HL-60 (cell line): ENCODE results near the gene FOXP3.

Experiments used
- DNase-seq, 2 experiments: peaks; one replicate each; pipeline ENCODE4 v3.0.0-alpha.2; 2010 to 2020; ENCODE audit warnings: low read depth in 1 of 2, low spot score in 1 of 2
- H3K27ac ChIP-seq: fragments of 250-450 bp; sonication (Bioruptor Pico); replicated peaks from 2 replicates; pipeline ENCODE4 v1.5.1; 2020; ENCODE audit warnings: mild to moderate bottlenecking, moderate library complexity
- H3K27me3 ChIP-seq: fragments of 250-450 bp; sonication (Bioruptor Pico); 2 replicates; pipeline ENCODE4 v1.5.1; 2021; ENCODE audit warnings: mild to moderate bottlenecking, moderate library complexity; ENCODE audit not compliant: insufficient read depth, poor library complexity, severe bottlenecking
- H3K4me3 ChIP-seq: replicated peaks from 2 replicates; pipeline ENCODE4 v1.5.1; 2011; ENCODE audit warnings: mild to moderate bottlenecking, control low read depth, low read length; ENCODE audit not compliant: insufficient read depth
- GABPA ChIP-seq: IDR thresholded peaks from 2 replicates; pipeline ENCODE4 v1.6.1; 2012; ENCODE audit warnings: low read depth
- POLR2AphosphoS5 ChIP-seq: IDR thresholded peaks from 2 replicates; pipeline ENCODE4 v1.6.1; 2012; ENCODE audit warnings: low read depth
- REST ChIP-seq: IDR thresholded peaks from 2 replicates; pipeline ENCODE4 v1.6.1; 2012; ENCODE audit warnings: low read depth; ENCODE audit not compliant: insufficient replicate concordance
- SPI1 ChIP-seq: IDR thresholded peaks from 2 replicates; pipeline ENCODE4 v1.6.1; 2012; ENCODE audit warnings: low read depth, mild to moderate bottlenecking, borderline replicate concordance
- TF ChIP-seq, protein P1 (sequence below): IDR thresholded peaks from one replicate; pipeline ENCODE4 v1.5.1; 2011; ENCODE audit warnings: low read length, control low read depth, inconsistent platforms; ENCODE audit not compliant: insufficient read depth

Gene FOXP3

DNA sequence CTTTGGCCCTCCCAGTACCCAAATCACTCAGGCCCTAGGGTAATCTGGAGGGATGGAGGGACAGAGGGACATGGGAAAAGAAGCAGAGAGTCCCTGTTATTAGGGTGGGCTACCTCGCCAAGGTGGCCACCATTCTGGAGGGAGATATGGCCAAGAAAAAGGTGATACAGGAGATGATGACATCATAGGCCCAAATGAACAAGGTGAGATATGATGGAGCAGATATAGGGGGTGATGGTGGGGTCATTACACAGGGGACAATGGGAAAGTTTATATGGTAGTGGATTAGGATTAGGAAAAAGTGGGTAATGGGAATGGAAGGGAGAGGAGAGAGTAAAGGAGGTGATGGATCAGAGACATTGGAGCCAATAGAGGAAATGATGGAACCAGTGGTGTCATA lies 51.6 kb downstream of the FOXP3 start:
- no peak for DNase-seq
- Histone ChIP-seq H3K4me3 (no peak overlapping the region), H3K27me3 (no peaks in the 10 kb centered on the region), H3K27ac (no peak overlapping the region)
- TF ChIP-seq POLR2AphosphoS5 (no peak), REST (no peak), SPI1 (no peak), GABPA (no peak)
- TF ChIP-seq, protein P1, sequence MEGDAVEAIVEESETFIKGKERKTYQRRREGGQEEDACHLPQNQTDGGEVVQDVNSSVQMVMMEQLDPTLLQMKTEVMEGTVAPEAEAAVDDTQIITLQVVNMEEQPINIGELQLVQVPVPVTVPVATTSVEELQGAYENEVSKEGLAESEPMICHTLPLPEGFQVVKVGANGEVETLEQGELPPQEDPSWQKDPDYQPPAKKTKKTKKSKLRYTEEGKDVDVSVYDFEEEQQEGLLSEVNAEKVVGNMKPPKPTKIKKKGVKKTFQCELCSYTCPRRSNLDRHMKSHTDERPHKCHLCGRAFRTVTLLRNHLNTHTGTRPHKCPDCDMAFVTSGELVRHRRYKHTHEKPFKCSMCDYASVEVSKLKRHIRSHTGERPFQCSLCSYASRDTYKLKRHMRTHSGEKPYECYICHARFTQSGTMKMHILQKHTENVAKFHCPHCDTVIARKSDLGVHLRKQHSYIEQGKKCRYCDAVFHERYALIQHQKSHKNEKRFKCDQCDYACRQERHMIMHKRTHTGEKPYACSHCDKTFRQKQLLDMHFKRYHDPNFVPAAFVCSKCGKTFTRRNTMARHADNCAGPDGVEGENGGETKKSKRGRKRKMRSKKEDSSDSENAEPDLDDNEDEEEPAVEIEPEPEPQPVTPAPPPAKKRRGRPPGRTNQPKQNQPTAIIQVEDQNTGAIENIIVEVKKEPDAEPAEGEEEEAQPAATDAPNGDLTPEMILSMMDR = no peak

DNA sequence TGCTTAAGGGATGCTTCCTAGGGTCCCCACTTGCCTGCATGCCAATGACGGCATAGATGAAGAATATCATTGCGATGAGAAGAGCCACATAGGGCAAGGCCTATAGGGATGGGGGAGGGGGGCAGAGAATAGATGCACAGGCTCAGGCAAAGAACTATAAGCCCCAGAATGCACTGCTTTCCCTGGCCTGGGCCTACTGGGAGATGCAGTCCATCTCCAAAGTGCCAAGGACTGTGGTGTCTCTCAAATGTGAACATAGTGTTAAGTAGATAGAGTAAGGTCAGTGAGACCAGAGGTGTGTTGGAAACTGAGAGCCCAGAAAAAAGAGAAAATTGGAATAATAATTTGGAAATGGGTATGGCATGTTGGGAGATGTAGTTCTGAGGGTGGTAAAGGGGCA lies 52.3 kb downstream of the FOXP3 start:
- DNase-seq = no peak
- no peak overlapping the region for H3K4me3 ChIP-seq
- H3K27ac ChIP-seq = no peak overlapping the region
- TF ChIP-seq, protein P1 = no peak
- TF ChIP-seq GABPA = no peak
- TF ChIP-seq SPI1 = no peak
- no peak for TF ChIP-seq REST
- no peak for TF ChIP-seq POLR2AphosphoS5
- no peaks in the 10 kb centered on the region for H3K27me3 ChIP-seq

GRCh38 chrX:49211074-49211473 lies 53.4 kb downstream of the FOXP3 start:
- H3K4me3 ChIP-seq = no peak overlapping the region
- no peak overlapping the region for H3K27ac ChIP-seq
- DNase-seq = no peak
- TF ChIP-seq REST (no peak), POLR2AphosphoS5 (no peak), GABPA (no peak), SPI1 (no peak)
- TF ChIP-seq, protein P1 = no peak
- H3K27me3 ChIP-seq = no peaks in the 10 kb centered on the region
